Fibroblast of pulmonary artery (primary cell): ENCODE results near the gene LY6G6C.
A peak's percentile ranks its signal among the peaks of the same experiment; 100 is the strongest.

Experiments used
- DNase-seq: peaks from one replicate; pipeline ENCODE4 v3.0.0-alpha.2; 2010; ENCODE audit warnings: low read depth
- H3K4me3 ChIP-seq: replicated peaks from 2 replicates; pipeline ENCODE4 v1.5.1; 2011; ENCODE audit warnings: low read depth, mild to moderate bottlenecking, control low read depth, low read length, moderate library complexity
- CTCF ChIP-seq: IDR thresholded peaks from 2 replicates; pipeline ENCODE4 v1.5.1; 2011; ENCODE audit warnings: mild to moderate bottlenecking, control low read depth, low read length, inconsistent platforms; ENCODE audit errors: missing control alignments

LY6G6C gene

DNA sequence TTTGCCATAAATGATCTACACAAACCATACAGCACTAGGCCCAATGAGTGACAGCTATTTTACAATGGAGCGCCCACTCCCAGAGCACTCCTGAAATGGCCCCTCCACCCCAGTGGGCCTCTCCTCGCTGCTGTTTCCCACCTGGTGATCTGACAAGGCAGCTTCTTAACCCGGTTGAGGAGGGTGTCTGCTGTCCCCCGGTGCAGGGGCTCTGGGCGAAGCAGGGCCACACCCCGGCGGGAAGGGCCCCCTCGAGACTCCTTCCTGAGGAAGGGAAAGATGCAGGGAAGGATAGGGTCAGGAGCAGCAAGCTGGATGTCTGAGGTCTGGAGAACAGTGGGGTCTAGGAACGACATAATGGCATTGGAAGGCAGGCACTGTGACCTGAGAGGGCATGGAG, 28.7 kb downstream of the LY6G6C start:
- DNase-seq = no peak
- no peak for TF ChIP-seq CTCF
- no peak overlapping the region for H3K4me3 ChIP-seq

GRCh38 chr6:31692353-31692752, 29.2 kb downstream of the LY6G6C start:
- no peak overlapping the region for H3K4me3 ChIP-seq
- TF ChIP-seq CTCF = no peak

GRCh38 chr6:31691564-31692108, 29.9 kb downstream of the LY6G6C start:
- no peak for DNase-seq
- H3K4me3 ChIP-seq = no peak overlapping the region
- no peak for TF ChIP-seq CTCF

More at GRCh38 chr6:31692353-31692752, 29.2 kb downstream of the LY6G6C start:
- no peak for DNase-seq

DNA sequence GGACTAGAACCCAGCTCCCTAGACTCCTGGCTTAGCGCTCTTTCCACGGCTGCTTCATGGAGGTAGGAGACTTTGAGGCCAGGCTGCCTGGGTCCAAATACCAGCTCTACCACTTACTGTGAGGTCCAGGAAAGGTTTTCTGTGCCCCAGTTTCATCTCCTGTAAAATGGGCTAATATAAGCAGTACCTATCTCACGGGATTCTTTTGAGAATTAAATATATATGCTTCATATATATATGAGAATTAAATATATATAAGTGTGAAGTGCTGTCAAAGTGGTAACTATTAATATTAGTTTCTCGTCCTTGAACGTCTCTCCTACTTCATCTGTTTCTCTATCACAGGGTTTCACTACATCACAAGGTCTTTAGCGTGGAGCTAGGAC, 30.5 kb downstream of the LY6G6C start:
- no peak for TF ChIP-seq CTCF
- no peak for DNase-seq
- H3K4me3 ChIP-seq = no peak overlapping the region

DNA sequence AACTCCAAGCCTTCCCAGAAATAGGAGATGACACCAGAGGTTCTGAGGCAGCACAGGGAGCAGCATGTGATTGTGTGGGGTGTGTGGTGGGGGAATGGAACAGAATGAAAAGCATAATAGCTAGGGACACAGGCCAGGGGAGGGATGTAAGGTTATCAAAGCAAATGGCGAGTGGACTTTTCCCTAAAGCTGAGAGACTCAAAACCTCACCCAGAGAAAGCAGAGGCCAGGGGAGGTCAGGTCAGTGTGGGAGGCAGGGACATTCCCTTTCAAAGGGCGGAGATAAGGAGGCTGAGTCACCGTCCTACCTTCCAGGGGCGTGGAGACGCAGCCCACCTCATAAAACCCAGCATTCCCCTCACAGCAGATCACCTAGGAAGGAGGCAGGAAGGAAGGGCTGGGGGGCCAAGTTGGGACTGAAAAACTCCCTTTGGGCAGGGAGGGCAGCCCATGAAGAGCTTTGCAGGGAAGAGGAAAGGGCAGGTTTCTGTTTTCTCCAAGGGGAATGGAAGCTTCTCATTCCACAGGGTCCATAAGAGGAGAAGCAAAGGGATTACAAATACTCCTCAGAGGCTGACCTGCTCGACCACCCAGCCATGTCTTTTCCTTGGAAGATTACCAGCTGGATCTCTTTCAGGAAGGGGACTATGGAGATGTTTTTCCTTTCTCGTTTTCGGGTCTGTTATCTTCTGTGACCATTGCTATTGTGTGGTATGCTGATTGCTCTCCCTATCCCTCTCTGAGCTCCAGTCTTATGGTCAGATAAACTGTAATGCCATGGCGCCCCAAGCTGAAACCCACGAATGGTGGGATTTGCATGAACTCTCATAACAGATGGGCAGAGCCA, 31.1 kb downstream of the LY6G6C start:
- no peak overlapping the region for H3K4me3 ChIP-seq
- TF ChIP-seq CTCF = no peak
- DNase-seq = no peak

DNA sequence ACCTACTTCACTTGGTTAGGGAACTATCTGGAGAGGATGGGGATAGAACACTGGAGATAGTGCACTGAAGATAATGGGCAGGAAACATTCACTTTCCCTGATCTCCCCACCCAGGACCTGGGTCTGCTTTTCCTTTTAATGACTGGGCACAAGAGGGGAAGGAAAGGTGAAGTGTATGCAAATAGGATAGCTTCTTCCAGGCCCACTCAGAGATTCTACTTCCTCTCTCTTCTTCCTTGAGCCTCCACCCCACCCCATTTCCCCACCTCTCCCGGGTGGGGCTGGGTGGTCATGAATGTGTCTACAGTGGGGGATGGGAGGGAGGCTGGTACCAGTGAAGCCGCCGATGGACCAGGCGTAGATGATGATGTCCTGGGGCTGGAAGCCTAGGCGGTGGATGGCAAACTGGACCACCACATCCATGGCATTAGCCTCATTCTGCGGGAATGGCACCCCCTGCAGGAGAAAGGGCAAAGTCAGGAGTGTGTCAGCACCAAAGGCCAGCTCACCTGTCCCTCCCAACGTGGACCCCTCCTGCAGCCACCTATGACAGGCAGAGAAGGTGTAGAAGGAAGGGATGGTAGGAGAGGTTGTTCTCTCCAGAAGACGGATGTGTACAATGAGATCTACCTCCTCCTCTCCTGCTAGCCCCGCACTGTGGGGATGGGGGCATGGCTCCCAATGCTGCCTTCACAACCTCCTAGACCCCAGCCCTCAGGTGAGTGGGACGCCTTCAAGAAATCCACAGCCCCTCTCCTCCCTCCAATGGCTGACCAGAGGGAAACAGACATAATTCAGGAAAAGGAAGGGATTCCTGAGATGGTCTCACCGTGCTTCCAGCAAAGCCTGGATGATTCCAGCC, 32.1 kb downstream of the LY6G6C start:
- TF ChIP-seq CTCF = peak; percentile 42
- no peak for DNase-seq
- no peak overlapping the region for H3K4me3 ChIP-seq
